OCI-LY1 (cell line): ENCODE data around the gene LHX2.

Source experiments
- EZH2 ChIP-seq: fragments of 200-600 bp; sonication (generic), shearing (Covaris generic); IDR thresholded peaks from 2 replicates; pipeline ENCODE4 v1.8.0; 2017; ENCODE audit warnings: borderline replicate concordance, mixed run types, mild to moderate bottlenecking, antibody characterized with exemption, low read length, moderate library complexity, mixed read lengths
- TF ChIP-seq, protein P1 (sequence below): fragments of 200-600 bp; sonication (generic), shearing (Covaris generic); IDR thresholded peaks from 2 replicates; pipeline ENCODE4 v1.5.1; 2017; ENCODE audit warnings: mild to moderate bottlenecking, antibody characterized with exemption, low read length, moderate library complexity, mixed read lengths

DNA sequence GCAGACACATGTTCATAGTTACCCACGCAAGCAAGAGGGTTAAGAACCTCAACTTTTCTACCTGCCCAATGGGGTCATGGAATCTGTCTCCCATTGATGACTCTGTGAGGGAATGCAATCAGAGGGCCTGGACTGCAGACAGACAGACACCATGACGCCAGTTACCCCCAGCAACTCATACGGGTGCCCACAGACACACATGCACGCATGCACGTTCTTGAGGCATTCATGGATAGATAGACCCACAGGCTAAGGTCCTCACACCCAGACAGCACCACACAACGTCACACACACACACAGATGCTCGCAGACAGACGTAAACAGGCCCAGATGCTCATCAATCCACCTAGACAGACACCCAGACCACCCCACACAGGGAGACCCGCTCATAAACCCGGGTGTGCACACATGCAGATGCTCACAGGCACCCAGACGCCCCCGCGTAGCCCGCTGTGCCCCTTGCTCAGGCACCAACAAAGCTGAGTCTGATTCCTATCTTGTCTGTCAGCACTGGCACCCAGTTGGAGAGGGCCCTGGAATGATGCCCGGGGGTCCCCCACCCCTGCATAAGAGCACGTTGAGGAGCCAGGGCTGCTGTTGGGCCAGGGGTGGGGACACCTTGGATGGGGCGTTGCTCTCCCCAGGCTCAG is 23.6 kb downstream of the LHX2 start:
- TF ChIP-seq, protein P1, sequence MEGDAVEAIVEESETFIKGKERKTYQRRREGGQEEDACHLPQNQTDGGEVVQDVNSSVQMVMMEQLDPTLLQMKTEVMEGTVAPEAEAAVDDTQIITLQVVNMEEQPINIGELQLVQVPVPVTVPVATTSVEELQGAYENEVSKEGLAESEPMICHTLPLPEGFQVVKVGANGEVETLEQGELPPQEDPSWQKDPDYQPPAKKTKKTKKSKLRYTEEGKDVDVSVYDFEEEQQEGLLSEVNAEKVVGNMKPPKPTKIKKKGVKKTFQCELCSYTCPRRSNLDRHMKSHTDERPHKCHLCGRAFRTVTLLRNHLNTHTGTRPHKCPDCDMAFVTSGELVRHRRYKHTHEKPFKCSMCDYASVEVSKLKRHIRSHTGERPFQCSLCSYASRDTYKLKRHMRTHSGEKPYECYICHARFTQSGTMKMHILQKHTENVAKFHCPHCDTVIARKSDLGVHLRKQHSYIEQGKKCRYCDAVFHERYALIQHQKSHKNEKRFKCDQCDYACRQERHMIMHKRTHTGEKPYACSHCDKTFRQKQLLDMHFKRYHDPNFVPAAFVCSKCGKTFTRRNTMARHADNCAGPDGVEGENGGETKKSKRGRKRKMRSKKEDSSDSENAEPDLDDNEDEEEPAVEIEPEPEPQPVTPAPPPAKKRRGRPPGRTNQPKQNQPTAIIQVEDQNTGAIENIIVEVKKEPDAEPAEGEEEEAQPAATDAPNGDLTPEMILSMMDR = no peak
- no peak for TF ChIP-seq EZH2
